Right lobe of liver (tissue), 6 donors: Measurements from ENCODE around the gene NELFB. TPM values are rescaled to one million over a fixed set of nuclear protein-coding genes. Genes with fewer than 3 reads are reported as not detected.
A peak's percentile ranks its signal among the peaks of the same experiment; 100 is the strongest.
"Not testable (repeated sequence)": the region's sequence is repeated elsewhere in the genome, so short reads cannot be mapped to it uniquely, and the experiment has no call there.

Source experiments
- ATAC-seq, 4 donors: fragments of 200-7000 bp; cut with Tn5 transposase; one replicate each; pipeline ENCODE4 v1.9.1; 2020; ENCODE audit warnings: mild to moderate bottlenecking in 4 of 4, moderate library complexity in 4 of 4
- DNase-seq, 3 donors: peaks; one replicate each; pipeline ENCODE4 v3.0.0-alpha.2; 2020
- H3K27ac ChIP-seq, 3 donors: fragments of 200-600 bp; one replicate each; pipeline ENCODE4 v1.8.0; 2022
- H3K27me3 ChIP-seq, 2 donors: fragments of 200-600 bp; one replicate each; pipeline ENCODE4 v1.8.0; 2022
- H3K36me3 ChIP-seq, 4 donors: fragments of 200-600 bp; sonication (generic) in 1 of 4; one replicate each; pipeline versions ENCODE4 v1.5.1 to v1.8.0; 2017 to 2022; ENCODE audit warnings: control low read depth in 1 of 4
- H3K4me1 ChIP-seq, 4 donors: fragments of 200-600 bp; sonication (generic) in 1 of 4; one replicate each; pipeline versions ENCODE4 v1.5.1 to v1.8.0; 2017 to 2022; ENCODE audit warnings: control low read depth in 1 of 4
- H3K4me3 ChIP-seq, 3 donors: fragments of 200-600 bp; one replicate each; pipeline ENCODE4 v1.8.0; 2022
- H3K9me3 ChIP-seq, 4 donors: fragments of 200-600 bp; sonication (generic) in 1 of 4; one replicate each; pipeline versions ENCODE4 v1.5.1 to v1.8.0; 2017 to 2022; ENCODE audit warnings: control low read depth in 1 of 4
- CTCF ChIP-seq, 4 donors: fragments of 200-600 bp in 3 of 4; fragments of 450-650 bp in 1 of 4; IDR thresholded peaks; one replicate each; pipeline versions ENCODE4 v1.5.1 to v1.8.0; 2016 to 2022; ENCODE audit warnings: antibody characterized with exemption in 4 of 4, mild to moderate bottlenecking in 2 of 4
- POLR2A ChIP-seq: fragments of 450-650 bp; IDR thresholded peaks from one replicate; pipeline ENCODE4 v1.6.1; 2017; ENCODE audit warnings: antibody characterized with exemption, mild to moderate bottlenecking
- WGBS: methylation state at CpG from one replicate; pipeline ENCODE4 v1.1.6; 2018; ENCODE audit warnings: low coverage, low lambda C conversion rate; ENCODE audit not compliant: insufficient coverage; ENCODE audit errors: missing lambda C conversion rate; 5-methylcytosine and 5-hydroxymethylcytosine counted together
- intact Hi-C, 2 donors: fragments of 100-400 bp; cut with DNase I; formaldehyde crosslinking; loops; one replicate each; pipeline versions ENCODE4 v1.11.2 to v1.14.1; 2022
- total RNA-seq, 6 experiments: library from RNA; depleted of rRNA in 2 of 6; stranded (reverse); fragments of >200 nt in 2 of 6; fragmentation: NEBNext Ultra II Directional in 3 of 6; extraction: Animal tissue kit (Norgen Biotek cat#: 25700) in 3 of 6; gene quantifications; one replicate each; pipeline versions ENCODE4 v1.1.0 to v1.2.4, GENCODE V29; 2016 to 2023
- donor health status: DM: no; HTN: yes; CAD: no.
- donor health status: DM: no; HTN: no; CAD: no.
- donor health status: DM: no; HTN: no; CAD: no.
- donor health status: DM: no; HTN: yes; CAD: no.
- donor health status: DM: no; HTN: yes; CAD: no.

The NELFB gene
- total RNA-seq, 6 experiments from 2014 or later = 15.6 to 21.6 (median 20.1) TPM

- ATAC-seq (peak in 3 of 4 donors; percentile 16 to 27 (median 20)), DNase-seq (peak in 2 of 3 donors; percentile 71 to 74)
- WGBS = 0% methylated on average over 23 of the region's 83 CpGs
- intact Hi-C loops = no loop called here
- no peaks in the 10 kb centered on the region for H3K9me3 ChIP-seq
- TF ChIP-seq CTCF (IDR thresholded peaks at IDR 0.05) (no peak), POLR2A (no peak)
- H3K4me1 ChIP-seq = peaks cover 0 to 19% (median 8%) of the 10 kb centered on the region in 4 donors
- H3K27me3 ChIP-seq = no peaks in the 10 kb centered on the region
- peak overlapping the region; percentile 55 to 83 (median 82) for H3K27ac ChIP-seq
- peak overlapping the region; percentile 63 to 95 (median 85) for H3K4me3 ChIP-seq
- peaks cover 0 to 13% (median 8%) of the 10 kb centered on the region in 4 donors for H3K36me3 ChIP-seq
Measured at GRCh38 chr9:137241490-137242268, 13.4 kb upstream of the NELFB start.

- H3K27me3 ChIP-seq = no peaks in the 10 kb centered on the region
- ATAC-seq (no peak), DNase-seq (no peak)
- peak overlapping the region; percentile 55 to 83 (median 55) for H3K27ac ChIP-seq
- peaks cover 0 to 17% (median 8%) of the 10 kb centered on the region in 4 donors for H3K4me1 ChIP-seq
- peak overlapping the region; percentile 63 to 95 (median 85) for H3K4me3 ChIP-seq
- TF ChIP-seq POLR2A = no peak
- TF ChIP-seq CTCF (IDR thresholded peaks at IDR 0.05) = no peak
- no peaks in the 10 kb centered on the region for H3K9me3 ChIP-seq
- WGBS = 38% methylated on average over 12 of the region's 36 CpGs
- intact Hi-C loops = no loop called here
- peaks cover 0 to 13% (median 8%) of the 10 kb centered on the region in 4 donors for H3K36me3 ChIP-seq
Measured at GRCh38 chr9:137242269-137243203, 12.6 kb upstream of the NELFB start.

- no CpG with 5 or more reads among the region's 18 CpGs for WGBS
- H3K36me3 ChIP-seq = peaks cover 0 to 13% (median 8%) of the 10 kb centered on the region in 4 donors
- H3K27me3 ChIP-seq, DNase-seq, H3K4me3 ChIP-seq, ATAC-seq, H3K9me3 ChIP-seq, intact Hi-C loops, H3K27ac ChIP-seq: not testable (repeated sequence)
- peaks cover 0 to 17% (median 8%) of the 10 kb centered on the region in 4 donors for H3K4me1 ChIP-seq
Measured at GRCh38 chr9:137243266-137243625, 11.9 kb upstream of the NELFB start.

- Histone ChIP-seq H3K4me1 (peaks cover 0 to 17% (median 8%) of the 10 kb centered on the region in 4 donors), H3K27ac (no peak overlapping the region), H3K36me3 (peaks cover 0 to 13% (median 8%) of the 10 kb centered on the region in 4 donors), H3K27me3 (no peaks in the 10 kb centered on the region), H3K4me3 (no peak overlapping the region), H3K9me3 (no peaks in the 10 kb centered on the region)
- no peak for TF ChIP-seq CTCF (IDR thresholded peaks at IDR 0.05)
- TF ChIP-seq POLR2A = no peak
- ATAC-seq (no peak), DNase-seq (no peak)
- WGBS = 50% methylated on average over 2 of the region's 15 CpGs
- intact Hi-C loops = no loop called here
Measured at GRCh38 chr9:137243626-137244485, 11.3 kb upstream of the NELFB start.
